Measurements from ENCODE around the gene TOLLIP.
"Not testable (repeated sequence)": the region's sequence is repeated elsewhere in the genome, so short reads cannot be mapped to it uniquely, and the experiment has no call there.

Gene TOLLIP

DNA sequence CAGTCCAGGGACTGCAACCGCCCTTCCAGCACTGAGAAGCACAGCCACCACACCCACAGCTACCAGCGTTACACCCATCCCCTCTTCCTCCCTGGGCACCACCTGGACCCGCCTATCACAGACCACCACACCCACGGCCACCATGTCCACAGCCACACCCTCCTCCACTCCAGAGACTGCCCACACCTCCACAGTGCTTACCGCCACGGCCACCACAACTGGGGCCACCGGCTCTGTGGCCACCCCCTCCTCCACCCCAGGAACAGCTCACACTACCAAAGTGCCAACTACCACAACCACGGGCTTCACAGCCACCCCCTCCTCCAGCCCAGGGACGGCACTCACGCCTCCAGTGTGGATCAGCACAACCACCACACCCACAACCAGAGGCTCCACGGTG is 66.7 kb downstream of the TOLLIP start:
- not testable (repeated sequence) for DNase-seq

GRCh38 chr11:1242289-1242688 is 67.1 kb downstream of the TOLLIP start:
- DNase-seq: no peak

GRCh38 chr11:1241706-1242105 is 67.7 kb downstream of the TOLLIP start:
- DNase-seq: no peak

DNA sequence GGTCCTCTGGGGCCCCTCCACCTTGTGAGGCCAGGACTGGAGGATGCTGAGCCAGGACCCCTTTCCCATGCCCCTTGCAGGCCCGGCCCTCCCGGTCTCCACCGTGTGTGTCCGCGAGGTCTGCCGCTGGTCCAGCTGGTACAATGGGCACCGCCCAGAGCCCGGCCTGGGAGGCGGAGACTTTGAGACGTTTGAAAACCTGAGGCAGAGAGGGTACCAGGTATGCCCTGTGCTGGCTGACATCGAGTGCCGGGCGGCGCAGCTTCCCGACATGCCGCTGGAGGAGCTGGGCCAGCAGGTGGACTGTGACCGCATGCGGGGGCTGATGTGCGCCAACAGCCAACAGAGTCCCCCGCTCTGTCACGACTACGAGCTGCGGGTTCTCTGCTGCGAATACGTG is 68.7 kb downstream of the TOLLIP start:
- DNase-seq: no peak

DNA sequence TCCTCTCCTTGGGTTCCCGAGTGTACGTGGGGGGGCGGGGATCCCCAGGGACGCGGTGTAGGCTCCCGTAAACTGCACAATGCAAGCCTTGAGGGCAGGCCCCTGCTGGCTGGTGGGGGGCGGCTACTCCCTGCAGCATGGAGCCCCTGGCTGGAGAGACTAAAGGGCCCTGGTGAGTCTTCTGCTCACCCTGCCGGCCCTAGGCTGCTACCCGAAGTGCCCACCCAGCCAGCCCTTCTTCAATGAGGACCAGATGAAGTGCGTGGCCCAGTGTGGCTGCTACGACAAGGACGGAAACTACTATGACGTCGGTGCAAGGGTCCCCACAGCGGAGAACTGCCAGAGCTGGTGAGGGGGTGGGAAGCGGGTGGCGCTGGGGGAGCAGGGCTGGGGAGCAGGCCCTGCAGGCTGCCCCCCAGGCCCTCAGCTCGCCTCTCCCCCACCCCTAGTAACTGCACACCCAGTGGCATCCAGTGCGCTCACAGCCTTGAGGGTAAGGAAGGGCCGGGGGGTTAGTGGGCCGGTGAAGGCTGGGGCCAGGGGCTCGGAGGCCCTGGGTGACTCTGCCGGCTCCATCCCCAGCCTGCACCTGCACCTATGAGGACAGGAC is 69.7 kb downstream of the TOLLIP start:
- DNase-seq: no peak

DNA sequence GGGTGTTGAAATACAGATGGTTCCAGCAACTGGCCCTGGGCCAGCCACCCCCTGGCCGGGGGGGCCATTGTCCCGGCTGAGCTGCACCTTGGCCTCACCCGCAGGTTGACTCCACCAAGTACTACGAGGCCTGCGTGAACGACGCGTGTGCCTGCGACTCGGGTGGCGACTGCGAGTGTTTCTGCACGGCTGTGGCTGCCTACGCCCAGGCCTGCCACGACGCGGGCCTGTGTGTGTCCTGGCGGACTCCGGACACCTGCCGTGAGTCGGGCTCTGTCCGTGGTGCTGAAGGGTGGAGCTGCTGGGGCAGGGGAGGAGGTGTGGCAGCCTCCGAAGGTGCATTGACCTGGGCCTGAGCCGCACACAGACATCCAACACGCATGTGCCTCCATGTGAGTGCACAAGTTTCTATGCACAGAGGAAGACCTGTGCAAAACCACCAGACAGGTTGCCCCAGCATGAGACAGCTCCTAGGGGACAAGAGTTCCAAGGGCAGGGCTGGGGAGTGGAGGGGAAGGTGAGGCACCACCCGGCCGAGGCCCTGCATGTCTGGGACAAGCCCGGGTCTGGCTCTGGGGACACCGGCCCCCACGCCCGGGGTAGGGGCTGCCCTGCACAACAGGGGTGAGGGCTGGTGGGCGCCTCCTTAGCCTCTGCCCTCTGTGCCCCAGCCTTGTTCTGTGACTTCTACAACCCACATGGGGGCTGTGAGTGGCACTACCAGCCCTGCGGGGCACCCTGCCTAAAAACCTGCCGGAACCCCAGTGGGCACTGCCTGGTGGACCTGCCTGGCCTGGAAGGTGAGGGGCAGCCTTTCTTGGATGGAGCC is 70.5 kb downstream of the TOLLIP start:
- no peak for DNase-seq

GRCh38 chr11:1237851-1238250 is 71.6 kb downstream of the TOLLIP start:
- DNase-seq: no peak

GRCh38 chr11:1237128-1237580 is 72.3 kb downstream of the TOLLIP start:
- no peak for DNase-seq

- DNase-seq: no peak
Measured at GRCh38 chr11:1236316-1237127, 72.9 kb downstream of the TOLLIP start.

DNA sequence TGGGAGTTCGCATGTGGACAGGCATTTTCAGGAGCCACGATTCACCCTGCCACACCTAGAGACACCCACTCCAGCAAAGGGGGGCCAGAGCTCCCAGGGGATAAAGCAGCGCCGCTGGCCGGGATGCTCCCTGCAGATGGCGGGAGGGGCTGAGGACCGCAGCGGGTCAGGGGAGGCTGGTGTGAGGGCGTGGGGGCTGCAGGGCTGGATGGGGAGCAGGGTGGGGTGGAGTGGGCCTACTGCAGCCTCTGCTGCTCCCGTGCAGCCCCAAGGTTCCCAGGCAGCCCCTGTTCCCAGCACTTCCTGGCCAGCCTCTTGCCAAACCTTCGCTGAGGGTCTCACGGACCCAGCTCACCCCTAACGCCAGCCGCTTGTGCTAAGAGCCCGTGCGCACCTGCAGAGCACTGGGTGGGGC is 73.5 kb downstream of the TOLLIP start:
- DNase-seq: no peak

DNA sequence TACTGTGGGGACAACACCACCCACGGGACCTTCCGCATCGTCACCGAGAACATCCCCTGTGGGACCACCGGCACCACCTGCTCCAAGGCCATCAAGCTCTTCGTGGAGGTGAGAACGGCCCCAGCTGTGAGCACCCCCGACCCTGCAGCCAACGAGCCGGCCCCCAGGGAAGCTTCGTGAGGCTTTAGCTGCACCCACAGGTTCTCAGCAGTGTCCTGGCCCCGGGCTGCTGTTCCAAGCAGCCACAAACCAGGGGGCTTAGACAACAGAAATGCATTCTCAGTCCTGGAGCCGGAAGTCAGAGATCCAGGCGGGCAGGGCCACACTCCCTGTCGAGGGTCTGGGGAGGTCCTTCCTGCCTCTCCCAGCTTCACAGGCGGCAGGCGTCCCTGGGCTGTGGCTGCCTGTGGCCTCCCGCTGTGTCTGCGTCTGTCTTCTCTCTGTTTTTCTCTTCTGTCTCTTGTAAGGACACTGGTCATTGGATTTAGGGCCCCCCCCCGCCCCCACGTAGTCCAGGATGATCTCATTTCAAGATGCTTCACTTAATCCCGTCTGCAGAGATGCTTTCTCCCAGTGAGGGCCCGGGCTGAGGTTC is 74.0 kb downstream of the TOLLIP start:
- DNase-seq: no peak

DNA sequence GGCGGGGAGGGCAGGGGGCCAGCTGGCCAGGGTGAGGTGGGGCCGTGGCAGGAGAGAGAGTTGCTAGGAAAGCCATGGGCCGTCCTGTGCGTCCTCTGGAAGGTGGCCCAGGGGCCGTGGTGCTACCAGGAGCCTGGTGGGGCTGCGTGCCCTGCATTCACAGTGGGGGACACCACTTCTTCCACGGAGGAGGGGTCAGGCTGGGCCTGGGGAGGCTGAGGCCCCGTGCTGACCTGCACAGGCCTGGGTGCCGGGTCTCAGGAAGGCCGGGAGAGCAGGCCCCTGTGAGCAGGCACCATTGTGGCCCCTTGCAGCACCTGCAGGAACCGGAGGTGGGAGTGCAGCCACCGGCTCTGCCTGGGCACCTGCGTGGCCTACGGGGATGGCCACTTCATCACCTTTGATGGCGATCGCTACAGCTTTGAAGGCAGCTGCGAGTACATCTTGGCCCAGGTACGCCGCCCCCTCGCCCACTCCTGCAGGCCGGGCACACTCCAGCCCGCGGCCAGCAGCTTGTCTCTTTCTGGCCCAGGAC is 74.6 kb downstream of the TOLLIP start:
- DNase-seq: no peak

GRCh38 chr11:1234054-1234720 is 75.2 kb downstream of the TOLLIP start:
- no peak for DNase-seq

- DNase-seq: no peak
Measured at GRCh38 chr11:1233351-1234053, 75.9 kb downstream of the TOLLIP start.

DNA sequence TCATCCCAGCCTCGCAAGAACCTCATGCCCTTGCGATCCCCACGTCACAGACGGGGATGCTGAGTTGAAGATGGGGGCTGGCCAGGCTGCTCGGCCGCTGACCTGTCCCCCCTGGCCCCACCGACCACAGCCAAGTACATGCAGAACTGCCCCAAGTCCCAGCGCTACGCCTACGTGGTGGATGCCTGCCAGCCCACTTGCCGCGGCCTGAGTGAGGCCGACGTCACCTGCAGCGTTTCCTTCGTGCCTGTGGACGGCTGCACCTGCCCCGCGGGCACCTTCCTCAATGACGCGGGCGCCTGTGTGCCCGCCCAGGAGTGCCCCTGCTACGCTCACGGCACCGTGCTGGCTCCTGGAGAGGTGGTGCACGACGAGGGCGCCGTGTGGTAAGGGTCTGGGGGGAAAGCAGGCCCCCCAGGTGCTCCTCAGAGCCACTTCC is 76.5 kb downstream of the TOLLIP start:
- DNase-seq: no peak

DNA sequence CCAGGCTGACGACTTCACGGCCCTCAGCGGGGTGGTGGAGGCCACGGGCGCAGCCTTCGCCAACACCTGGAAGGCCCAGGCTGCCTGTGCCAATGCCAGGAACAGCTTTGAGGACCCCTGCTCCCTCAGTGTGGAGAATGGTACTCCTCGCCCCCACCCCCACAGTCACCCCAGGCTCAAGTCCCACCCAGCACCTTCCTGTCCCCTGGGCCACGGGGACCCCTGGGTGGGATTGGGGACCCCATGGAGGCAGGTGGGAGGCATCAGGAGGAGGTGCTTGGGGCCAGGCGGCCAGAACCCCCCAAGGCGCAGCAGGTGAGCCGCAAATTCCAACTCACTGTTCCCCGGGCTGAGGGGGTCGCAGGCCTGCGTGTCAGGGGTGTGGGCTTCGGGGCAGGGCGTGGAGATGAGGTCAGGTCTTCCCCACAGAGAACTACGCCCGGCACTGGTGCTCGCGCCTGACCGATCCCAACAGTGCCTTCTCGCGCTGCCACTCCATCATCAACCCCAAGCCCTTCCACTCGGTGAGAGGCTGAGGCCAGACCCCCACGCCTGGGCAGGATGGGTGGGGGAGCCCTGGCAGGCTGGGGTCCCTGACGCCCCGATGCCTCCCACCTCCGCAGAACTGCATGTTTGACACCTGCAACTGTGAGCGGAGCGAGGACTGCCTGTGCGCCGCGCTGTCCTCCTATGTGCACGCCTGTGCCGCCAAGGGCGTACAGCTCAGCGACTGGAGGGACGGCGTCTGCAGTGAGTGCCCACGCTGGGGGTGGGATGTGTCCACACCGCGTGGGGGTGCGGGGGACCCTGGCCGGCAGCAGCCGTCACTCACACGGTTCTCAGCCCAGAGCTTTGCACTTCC is 77.2 kb downstream of the TOLLIP start:
- no peak for DNase-seq

DNA sequence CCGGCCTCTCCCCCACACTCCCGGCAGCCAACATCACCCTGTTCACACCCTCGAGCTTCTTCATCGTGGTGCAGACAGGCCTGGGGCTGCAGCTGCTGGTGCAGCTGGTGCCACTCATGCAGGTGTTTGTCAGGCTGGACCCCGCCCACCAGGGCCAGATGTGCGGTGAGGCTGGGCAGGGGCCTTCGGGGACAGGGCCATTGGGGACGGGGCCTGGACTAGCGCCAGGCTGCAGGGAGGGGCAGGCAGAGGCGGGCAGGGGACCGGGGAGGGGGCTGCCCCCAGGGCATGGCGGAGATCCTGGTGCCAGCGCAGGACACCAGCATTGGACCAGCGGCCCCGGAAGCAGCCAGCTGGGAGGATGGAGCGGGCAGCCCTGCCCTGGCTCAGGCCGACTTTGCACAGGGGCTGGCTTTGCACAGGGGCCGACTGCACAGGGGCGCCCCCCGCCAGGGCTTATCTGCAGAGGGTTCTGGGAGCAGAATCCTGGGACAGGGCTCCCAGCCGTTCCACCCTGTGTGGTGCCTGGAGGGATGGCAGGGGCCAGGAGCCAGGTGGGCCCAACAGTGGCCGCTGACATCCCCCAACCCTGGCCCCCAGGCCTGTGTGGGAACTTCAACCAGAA is 77.9 kb downstream of the TOLLIP start:
- no peak for DNase-seq

GRCh38 chr11:1230456-1231395 is 78.7 kb downstream of the TOLLIP start:
- no peak for DNase-seq

DNA sequence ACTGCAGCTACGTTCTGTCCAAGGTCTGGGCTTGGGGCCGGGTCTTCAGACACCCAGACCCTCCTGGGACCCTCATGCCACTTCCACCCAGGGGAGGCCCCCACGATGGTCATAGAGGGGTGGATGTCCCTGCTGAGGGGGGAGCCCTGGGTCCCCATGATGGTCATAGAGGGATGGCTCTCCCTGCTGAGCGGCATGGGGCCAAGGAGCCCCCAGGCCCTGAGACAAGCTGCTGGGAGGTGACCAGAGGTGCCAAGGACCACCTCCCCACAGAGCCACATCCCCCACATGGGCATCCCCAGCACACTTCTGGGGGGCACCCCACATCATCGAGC is 79.3 kb downstream of the TOLLIP start:
- no peak for DNase-seq

All from GF-D8 (cell line).